DND-41 (cell line): ENCODE data around the gene GOLGA2.

Experiments
- EZH2 ChIP-seq: IDR thresholded peaks from 3 replicates; pipeline ENCODE4 v1.6.1; 2012; ENCODE audit warnings: borderline replicate concordance, low read depth, mild to moderate bottlenecking, moderate library complexity, low read length, inconsistent platforms; ENCODE audit not compliant: severe bottlenecking
- TF ChIP-seq, protein P1 (sequence below): IDR thresholded peaks from 2 replicates; pipeline ENCODE4 v1.5.1; 2012; ENCODE audit warnings: borderline replicate concordance, low read length, moderate library complexity, mild to moderate bottlenecking; ENCODE audit not compliant: poor library complexity, severe bottlenecking; ENCODE audit errors: extremely low read depth

DNA sequence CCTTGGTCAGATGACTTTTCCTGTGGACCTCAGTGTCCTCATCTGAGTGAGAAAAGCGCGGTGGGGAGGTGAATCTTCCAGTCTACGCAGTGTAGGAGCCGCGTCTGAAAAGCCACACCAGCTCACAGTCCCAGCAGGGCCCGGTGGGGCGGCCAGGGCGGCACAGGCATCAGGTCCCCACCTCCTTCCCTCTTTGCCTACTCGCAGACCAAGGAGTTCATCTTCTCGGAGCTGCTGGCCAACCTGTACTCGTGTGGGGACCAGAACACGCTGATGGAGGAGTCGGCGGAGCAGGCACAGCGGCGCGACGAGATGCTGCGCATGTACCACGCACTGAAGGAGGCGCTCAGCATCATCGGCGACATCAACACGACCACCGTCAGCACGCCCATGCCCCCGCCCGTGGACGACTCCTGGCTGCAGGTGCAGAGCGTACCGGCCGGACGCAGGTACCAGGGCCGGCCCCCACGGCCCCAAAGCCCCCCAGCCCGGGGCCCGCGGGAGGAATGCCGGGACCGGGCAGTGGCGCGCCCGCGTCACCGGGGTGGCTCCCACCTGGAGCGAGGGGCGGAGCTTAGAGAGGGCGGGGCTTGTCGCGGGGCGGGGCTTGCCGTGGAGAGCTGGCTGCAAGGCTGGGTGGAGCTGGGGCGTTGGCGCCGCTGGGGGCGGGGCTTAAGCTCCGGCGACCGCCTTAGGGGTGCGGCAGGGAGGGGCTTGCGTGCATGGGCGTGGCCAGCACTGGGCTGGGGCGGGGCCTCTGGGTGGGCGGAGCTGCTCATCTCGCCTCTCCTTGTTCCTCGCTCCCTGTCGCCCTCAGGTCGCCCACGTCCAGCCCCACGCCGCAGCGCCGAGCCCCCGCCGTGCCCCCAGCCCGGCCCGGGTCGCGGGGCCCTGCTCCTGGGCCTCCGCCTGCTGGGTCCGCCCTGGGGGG is 25.6 kb downstream of the GOLGA2 start:
- TF ChIP-seq EZH2: no peak
- TF ChIP-seq, protein P1, sequence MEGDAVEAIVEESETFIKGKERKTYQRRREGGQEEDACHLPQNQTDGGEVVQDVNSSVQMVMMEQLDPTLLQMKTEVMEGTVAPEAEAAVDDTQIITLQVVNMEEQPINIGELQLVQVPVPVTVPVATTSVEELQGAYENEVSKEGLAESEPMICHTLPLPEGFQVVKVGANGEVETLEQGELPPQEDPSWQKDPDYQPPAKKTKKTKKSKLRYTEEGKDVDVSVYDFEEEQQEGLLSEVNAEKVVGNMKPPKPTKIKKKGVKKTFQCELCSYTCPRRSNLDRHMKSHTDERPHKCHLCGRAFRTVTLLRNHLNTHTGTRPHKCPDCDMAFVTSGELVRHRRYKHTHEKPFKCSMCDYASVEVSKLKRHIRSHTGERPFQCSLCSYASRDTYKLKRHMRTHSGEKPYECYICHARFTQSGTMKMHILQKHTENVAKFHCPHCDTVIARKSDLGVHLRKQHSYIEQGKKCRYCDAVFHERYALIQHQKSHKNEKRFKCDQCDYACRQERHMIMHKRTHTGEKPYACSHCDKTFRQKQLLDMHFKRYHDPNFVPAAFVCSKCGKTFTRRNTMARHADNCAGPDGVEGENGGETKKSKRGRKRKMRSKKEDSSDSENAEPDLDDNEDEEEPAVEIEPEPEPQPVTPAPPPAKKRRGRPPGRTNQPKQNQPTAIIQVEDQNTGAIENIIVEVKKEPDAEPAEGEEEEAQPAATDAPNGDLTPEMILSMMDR: no peak
